ENCODE data around the gene CFLAR. TPM values are rescaled to one million over a fixed set of nuclear protein-coding genes. Genes with fewer than 3 reads are reported as not detected.
A peak's percentile ranks its signal among the peaks of the same experiment; 100 is the strongest.

CFLAR gene
- total and polyA plus RNA-seq, 12 donors = 91.5 to 257 (median 203) TPM

- intact Hi-C loops (cut with DNase I) = no loop called here
- peak overlapping the region in 9 of 10 donors; percentile 18 to 96 (median 34) for H3K4me3 ChIP-seq
- 3 to 6% methylated on average over 9 of the region's 9 CpGs for WGBS, 2 donors
- H3K4me1 ChIP-seq = peaks cover 32 to 100% (median 100%) of the 10 kb centered on the region in 9 donors
- no peaks in the 10 kb centered on the region for H3K9me3 ChIP-seq
- ATAC-seq = peak in 5 of 8 donors; percentile 9 to 34 (median 12)
- H3K27ac ChIP-seq = peak overlapping the region; percentile 98 to 100 (median 100)
- peaks cover 0 to 31% (median 3%) of the 10 kb centered on the region in 9 donors for H3K36me3 ChIP-seq
- no peak for DNase-seq
- no peaks in the 10 kb centered on the region for H3K27me3 ChIP-seq
- TF ChIP-seq CTCF (IDR thresholded peaks at IDR 0.05) = no peak
Measured at GRCh38 chr2:201126308-201127151, 10.6 kb downstream of the CFLAR start.

- peak overlapping the region; percentile 98 to 100 (median 100) for H3K27ac ChIP-seq
- ATAC-seq (peak in 1 of 8 donors; percentile 5), DNase-seq (no peak)
- peak overlapping the region in 9 of 10 donors; percentile 18 to 96 (median 34) for H3K4me3 ChIP-seq
- WGBS, 2 donors = 37 to 43% methylated on average over 2 of the region's 2 CpGs
- H3K27me3 ChIP-seq = no peaks in the 10 kb centered on the region
- H3K36me3 ChIP-seq = peaks cover 0 to 33% (median 3%) of the 10 kb centered on the region in 9 donors
- no peaks in the 10 kb centered on the region for H3K9me3 ChIP-seq
- TF ChIP-seq CTCF (IDR thresholded peaks at IDR 0.05) = no peak
- peaks cover 35 to 100% (median 100%) of the 10 kb centered on the region in 9 donors for H3K4me1 ChIP-seq
- intact Hi-C loops (cut with DNase I) = no loop called here
Measured at GRCh38 chr2:201127152-201127511, 11.2 kb downstream of the CFLAR start.

- peaks cover 35 to 100% (median 100%) of the 10 kb centered on the region in 9 donors for H3K4me1 ChIP-seq
Measured at GRCh38 chr2:201127570-201127969, 11.6 kb downstream of the CFLAR start.

More at GRCh38 chr2:201127570-201127969, 11.6 kb downstream of the CFLAR start:
- peak overlapping the region in 9 of 10 donors; percentile 18 to 96 (median 34) for H3K4me3 ChIP-seq
- H3K9me3 ChIP-seq = no peaks in the 10 kb centered on the region
- peaks cover 0 to 33% (median 1%) of the 10 kb centered on the region in 9 donors for H3K36me3 ChIP-seq
- DNase-seq (peak in 1 of 2 donors; percentile 38), ATAC-seq (peak; percentile 6 to 39 (median 21))
- 11 to 13% methylated on average over 5 of the region's 5 CpGs for WGBS, 2 donors
- H3K27ac ChIP-seq = peak overlapping the region; percentile 98 to 100 (median 100)
- intact Hi-C loops (cut with DNase I) = no loop called here
- no peak for TF ChIP-seq CTCF (IDR thresholded peaks at IDR 0.05)
- no peaks in the 10 kb centered on the region for H3K27me3 ChIP-seq

Measured in heart right ventricle (tissue), 16 donors.